Transverse colon (tissue), 4 donors: Measurements from ENCODE around the gene WFDC10A. TPM values are rescaled to one million over a fixed set of nuclear protein-coding genes. Genes with fewer than 3 reads are reported as not detected.

Source experiments
- DNase-seq: peaks from one replicate; pipeline ENCODE4 v3.0.0-alpha.2; 2019
- H3K27ac ChIP-seq, 4 donors: fragments of 200-600 bp; sonication (generic); 2 replicates each; pipeline ENCODE4 v1.5.1; 2016 to 2018; ENCODE audit warnings: inconsistent platforms in 4 of 4
- H3K27me3 ChIP-seq: fragments of 200-600 bp; sonication (generic); 2 replicates; pipeline ENCODE4 v1.5.1; 2017; ENCODE audit warnings: inconsistent platforms
- H3K36me3 ChIP-seq, 4 donors: fragments of 200-600 bp; sonication (generic); 2 replicates each; pipeline ENCODE4 v1.5.1; 2017 to 2019; ENCODE audit warnings: inconsistent platforms in 4 of 4
- H3K4me1 ChIP-seq, 4 donors: fragments of 200-600 bp; sonication (generic); 2 replicates each; pipeline ENCODE4 v1.5.1; 2017 to 2020; ENCODE audit warnings: inconsistent platforms in 4 of 4
- H3K4me3 ChIP-seq, 4 donors: fragments of 200-600 bp; sonication (generic); 1 replicate in 1 of 4; 2 replicates in 3 of 4; pipeline versions ENCODE4 v1.5.1 to v1.6.1; 2017 to 2019; ENCODE audit warnings: inconsistent platforms in 4 of 4
- H3K9me3 ChIP-seq, 2 donors: fragments of 200-600 bp; sonication (generic); 2 replicates each; pipeline ENCODE4 v1.5.1; 2017 to 2019; ENCODE audit warnings: inconsistent platforms in 2 of 2
- EP300 ChIP-seq: sonication (generic); formaldehyde crosslinking; IDR thresholded peaks from one replicate; pipeline ENCODE4 v1.6.1; 2017; ENCODE audit warnings: antibody characterized with exemption, low read depth
- POLR2A ChIP-seq: fragments of 450-650 bp; IDR thresholded peaks from one replicate; pipeline ENCODE4 v1.6.1; 2016; ENCODE audit warnings: antibody characterized with exemption, mild to moderate bottlenecking, moderate library complexity
- POLR2AphosphoS5 ChIP-seq, 3 donors: sonication (generic); formaldehyde crosslinking; IDR thresholded peaks; one replicate each; pipeline ENCODE4 v1.6.1; 2016; ENCODE audit warnings: antibody characterized with exemption in 3 of 3
- in situ Hi-C, 4 donors: fragments of 200-750 bp; cut with MboI; loops; one replicate each; pipeline versions ENCODE4 v1.15.0 to v1.15.1; 2017; ENCODE audit warnings: low sequenced_read_pairs in 3 of 4, low pct_ligation_motif_present in 1 of 4, low pct_unique_long_range_greater_than_20kb in 1 of 4
- intact Hi-C: fragments of 100-400 bp; cut with DNase I; formaldehyde crosslinking; loops from one replicate; pipeline ENCODE4 v1.15.1; 2023; ENCODE audit warnings: low total_unique reads
- total RNA-seq, 4 donors: library from RNA; depleted of rRNA; stranded (reverse); fragments of >200 nt; gene quantifications; one replicate each; pipeline ENCODE4 v1.1.0, GENCODE V29; 2016
- TF ChIP-seq, protein P1 (sequence below), 5 experiments: fragments of 200-600 bp in 3 of 5; fragments of 450-650 bp in 2 of 5; sonication (generic) in 3 of 5; IDR thresholded peaks; 1 replicate in 2 of 5; 2 replicates in 3 of 5; pipeline ENCODE4 v1.5.1; 2016 to 2017; ENCODE audit warnings: antibody characterized with exemption in 5 of 5, inconsistent platforms in 3 of 5, mild to moderate bottlenecking in 2 of 5, moderate library complexity in 1 of 5

WFDC10A gene
- total RNA-seq, 4 donors from 2014 or later, result not detected

DNA sequence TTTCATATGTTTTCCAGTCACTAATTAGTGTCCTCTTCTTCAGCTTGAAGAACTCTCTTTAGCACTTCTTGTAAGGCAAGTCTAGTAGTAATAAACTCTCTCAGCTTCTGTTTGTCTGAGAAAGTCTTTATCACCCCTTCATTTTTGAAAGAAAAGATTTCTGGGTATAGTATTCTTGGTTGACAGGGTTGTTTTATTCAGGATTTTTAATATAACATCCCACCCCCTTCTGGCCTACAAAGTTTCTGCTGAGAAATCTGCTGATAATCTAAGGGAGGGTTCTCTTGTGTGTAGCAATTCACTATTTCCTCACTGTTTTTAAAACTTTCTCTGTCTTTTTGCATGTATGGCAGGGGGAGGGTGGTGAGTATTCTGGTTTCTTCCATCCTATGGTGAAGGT lies 50.1 kb downstream of the WFDC10A start:
- in situ Hi-C loops, result no loop called here
- Histone ChIP-seq H3K4me3 (no peak overlapping the region), H3K36me3 (no peaks in the 10 kb centered on the region), H3K4me1 (no peaks in the 10 kb centered on the region), H3K27me3 (peaks cover 6% of the 10 kb centered on the region), H3K27ac (no peak overlapping the region), H3K9me3 (peaks cover 17 to 23% of the 10 kb centered on the region in 2 donors)
- TF ChIP-seq POLR2A (no peak), POLR2AphosphoS5 (IDR thresholded peaks at IDR 0.05) (no peak), EP300 (no peak)
- TF ChIP-seq, protein P1, sequence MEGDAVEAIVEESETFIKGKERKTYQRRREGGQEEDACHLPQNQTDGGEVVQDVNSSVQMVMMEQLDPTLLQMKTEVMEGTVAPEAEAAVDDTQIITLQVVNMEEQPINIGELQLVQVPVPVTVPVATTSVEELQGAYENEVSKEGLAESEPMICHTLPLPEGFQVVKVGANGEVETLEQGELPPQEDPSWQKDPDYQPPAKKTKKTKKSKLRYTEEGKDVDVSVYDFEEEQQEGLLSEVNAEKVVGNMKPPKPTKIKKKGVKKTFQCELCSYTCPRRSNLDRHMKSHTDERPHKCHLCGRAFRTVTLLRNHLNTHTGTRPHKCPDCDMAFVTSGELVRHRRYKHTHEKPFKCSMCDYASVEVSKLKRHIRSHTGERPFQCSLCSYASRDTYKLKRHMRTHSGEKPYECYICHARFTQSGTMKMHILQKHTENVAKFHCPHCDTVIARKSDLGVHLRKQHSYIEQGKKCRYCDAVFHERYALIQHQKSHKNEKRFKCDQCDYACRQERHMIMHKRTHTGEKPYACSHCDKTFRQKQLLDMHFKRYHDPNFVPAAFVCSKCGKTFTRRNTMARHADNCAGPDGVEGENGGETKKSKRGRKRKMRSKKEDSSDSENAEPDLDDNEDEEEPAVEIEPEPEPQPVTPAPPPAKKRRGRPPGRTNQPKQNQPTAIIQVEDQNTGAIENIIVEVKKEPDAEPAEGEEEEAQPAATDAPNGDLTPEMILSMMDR (IDR thresholded peaks at IDR 0.05), result no peak
- intact Hi-C loops, result no loop called here
- no peak for DNase-seq

Other genes with a start within 250 kb of the WFDC10A start
- 100 to 1,000 TPM in 1 of 4 donors, 10 to 100 TPM in 3; 74.5 to 122 (median 84.9) TPM for gene DBNDD2, start 221.4 kb upstream of the WFDC10A start, total RNA-seq
- 100 to 1,000 TPM in 2 of 4 donors, 10 to 100 TPM in 2; 88.3 to 321 (median 108) TPM for gene PIGT, start 213.6 kb upstream of the WFDC10A start, total RNA-seq
- gene WFDC2, start 160.0 kb upstream of the WFDC10A start, total RNA-seq, result 100 to 1,000 TPM in 1 of 4 donors, 10 to 100 TPM in 3; 11.0 to 325 (median 38.8) TPM
- gene SPINT3, start 114.1 kb upstream of the WFDC10A start, total RNA-seq, result not detected
- gene WFDC6, start 90.3 kb upstream of the WFDC10A start, total RNA-seq, result not detected
- not detected for gene EPPIN, start 82.3 kb upstream of the WFDC10A start, total RNA-seq
- not detected for gene WFDC8, start 50.5 kb upstream of the WFDC10A start, total RNA-seq
- gene WFDC9, start 1.5 kb downstream of the WFDC10A start, total RNA-seq, result not detected
- not detected for gene WFDC11, start 40.5 kb downstream of the WFDC10A start, total RNA-seq
- gene WFDC13, start 72.3 kb downstream of the WFDC10A start, total RNA-seq, result not detected
- gene WFDC10B, start 75.3 kb downstream of the WFDC10A start, total RNA-seq, result 1 to 10 TPM in 1 of 4 donors, not detected in 3; 1.9 TPM
- gene SPINT4, start 92.6 kb downstream of the WFDC10A start, total RNA-seq, result not detected
- 10 to 100 TPM in 1 of 4 donors, 1 to 10 TPM in 3; 1.7 to 14.9 (median 2.6) TPM for gene WFDC3, start 162.1 kb downstream of the WFDC10A start, total RNA-seq
- gene DNTTIP1, start 162.2 kb downstream of the WFDC10A start, total RNA-seq, result 100 to 1,000 TPM in 1 of 4 donors, 10 to 100 TPM in 3; 14.9 to 210 (median 37.0) TPM
- gene UBE2C, start 182.9 kb downstream of the WFDC10A start, total RNA-seq, result 10 to 100 TPM in 1 of 4 donors, 1 to 10 TPM in 3; 2.7 to 27.1 (median 6.9) TPM
- 10 to 100 TPM in 1 of 4 donors, 1 to 10 TPM in 2, not detected in 1; 3.5 to 36.3 (median 4.6) TPM for gene TNNC2, start 197.6 kb downstream of the WFDC10A start, total RNA-seq
- 100 to 1,000 TPM in 1 of 4 donors, 10 to 100 TPM in 3; 36.7 to 222 (median 63.0) TPM for gene SNX21, start 204.1 kb downstream of the WFDC10A start, total RNA-seq
- 100 to 1,000 TPM in 1 of 4 donors, 10 to 100 TPM in 3; 84.6 to 108 (median 99.7) TPM for gene ACOT8, start 227.7 kb downstream of the WFDC10A start, total RNA-seq
- 1 to 10 TPM; 2.2 to 8.3 (median 5.7) TPM for gene ZSWIM3, start 227.9 kb downstream of the WFDC10A start, total RNA-seq